Loucy (cell line): Measurements from ENCODE around the gene ANKRD13D.

ENCODE experiments used
- CTCF ChIP-seq: fragments of 200-600 bp; sonication (generic); conservative IDR thresholded peaks from 2 replicates; pipeline ENCODE4 v1.5.1; 2014; ENCODE audit warnings: mild to moderate bottlenecking, antibody characterized with exemption, low read length
- EZH2phosphoT487 ChIP-seq: fragments of 200-600 bp; IDR thresholded peaks from 2 replicates; pipeline ENCODE4 v1.6.1; 2018; ENCODE audit warnings: antibody characterized with exemption, mild to moderate bottlenecking, moderate library complexity, borderline replicate concordance

DNA sequence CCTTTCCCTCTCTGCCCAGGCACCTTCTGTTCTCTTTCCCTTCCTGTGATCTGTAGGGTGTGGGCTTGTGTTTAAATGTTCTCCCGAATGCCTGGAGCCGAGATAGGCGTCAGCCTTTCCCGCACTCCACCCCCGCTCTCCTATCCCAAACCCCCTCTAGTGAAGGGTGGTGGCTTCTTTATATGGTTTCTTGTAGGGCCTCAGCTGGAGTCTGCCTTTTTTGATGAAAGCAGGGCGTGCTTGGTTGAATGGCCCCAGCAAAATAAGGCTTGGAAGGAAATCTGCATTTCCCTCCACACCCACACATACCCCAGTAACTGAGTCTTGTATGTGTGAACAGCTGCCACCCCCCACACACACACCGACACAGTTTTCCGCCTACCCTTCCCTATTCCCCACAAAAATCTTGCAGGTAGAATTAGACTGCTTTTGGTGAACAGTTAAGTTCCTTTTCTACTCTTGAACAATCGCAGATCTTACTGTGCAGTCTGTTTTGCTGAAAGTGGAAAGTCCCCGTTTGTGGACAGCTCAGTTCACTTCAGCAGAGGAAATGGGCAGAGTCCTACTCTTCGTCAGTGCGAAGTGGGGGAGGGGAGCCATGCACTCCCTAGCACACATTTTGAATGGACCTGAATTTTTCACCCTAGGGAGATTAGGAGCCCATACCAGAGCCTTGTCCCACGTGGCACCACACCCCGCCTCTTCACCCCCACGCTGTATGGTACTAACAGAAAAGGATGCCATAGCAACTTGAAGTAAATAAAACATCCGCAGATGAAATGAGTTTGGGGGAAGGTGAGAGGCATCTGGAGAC, 48.3 kb upstream of the ANKRD13D start:
- TF ChIP-seq CTCF: no peak
- TF ChIP-seq EZH2phosphoT487: no peak
